Glutamatergic neuron (in vitro differentiated cells): ENCODE results near the gene CTBP2. TPM values are rescaled to one million over a fixed set of nuclear protein-coding genes. Genes with fewer than 3 reads are reported as not detected.

Experiments used
- DNase-seq: peaks from one replicate; pipeline ENCODE4 v3.0.0; 2022
- H3K27ac Mint-ChIP-seq: one replicate; pipeline ENCODE4 v1.8.0; 2020; ENCODE audit warnings: mild to moderate bottlenecking, mixed read lengths, inconsistent platforms; ENCODE audit not compliant: unreplicated experiment
- H3K27me3 Mint-ChIP-seq: one replicate; pipeline ENCODE4 v1.8.0; 2020; ENCODE audit warnings: mild to moderate bottlenecking, moderate library complexity, mixed read lengths, inconsistent platforms; ENCODE audit not compliant: unreplicated experiment
- H3K36me3 Mint-ChIP-seq: one replicate; pipeline ENCODE4 v1.8.0; 2020; ENCODE audit warnings: mild to moderate bottlenecking, mixed read lengths, inconsistent platforms; ENCODE audit not compliant: unreplicated experiment
- H3K4me1 Mint-ChIP-seq: one replicate; pipeline ENCODE4 v1.8.0; 2020; ENCODE audit warnings: mild to moderate bottlenecking, low read depth, mixed read lengths, inconsistent platforms; ENCODE audit not compliant: unreplicated experiment
- H3K4me3 Mint-ChIP-seq: one replicate; pipeline ENCODE4 v1.8.0; 2020; ENCODE audit warnings: mild to moderate bottlenecking, mixed read lengths, inconsistent platforms; ENCODE audit not compliant: unreplicated experiment
- H3K9me3 Mint-ChIP-seq: one replicate; pipeline ENCODE4 v1.8.0; 2020; ENCODE audit warnings: mild to moderate bottlenecking, moderate library complexity, mixed read lengths, inconsistent platforms; ENCODE audit not compliant: unreplicated experiment
- CTCF ChIP-seq: fragments of 200-600 bp; sonication (generic); IDR thresholded peaks from one replicate; pipeline ENCODE4 v1.5.0; 2021; ENCODE audit not compliant: partially characterized antibody, unreplicated experiment
- total RNA-seq: library from RNA; stranded (reverse); fragmentation: NEBNext Ultra II Directional; extraction: Animal tissue kit (Norgen Biotek cat#: 25700); gene quantifications from one replicate; pipeline ENCODE4 v1.2.1, GENCODE V29; 2021; ENCODE audit not compliant: unreplicated experiment

The CTBP2 gene
- total RNA-seq, 1 donor from 2014 or later: 174 TPM

GRCh38 chr10:124953421-124953820 lies 206.9 kb downstream of the CTBP2 start:
- no peak for DNase-seq
- TF ChIP-seq CTCF: no peak
- H3K9me3 Mint-ChIP-seq: no peaks in the 10 kb centered on the region
- H3K27ac Mint-ChIP-seq: no peak overlapping the region
- no peak overlapping the region for H3K4me3 Mint-ChIP-seq
- no peaks in the 10 kb centered on the region for H3K36me3 Mint-ChIP-seq
- H3K27me3 Mint-ChIP-seq: no peaks in the 10 kb centered on the region
- H3K4me1 Mint-ChIP-seq: peaks cover 3% of the 10 kb centered on the region

DNA sequence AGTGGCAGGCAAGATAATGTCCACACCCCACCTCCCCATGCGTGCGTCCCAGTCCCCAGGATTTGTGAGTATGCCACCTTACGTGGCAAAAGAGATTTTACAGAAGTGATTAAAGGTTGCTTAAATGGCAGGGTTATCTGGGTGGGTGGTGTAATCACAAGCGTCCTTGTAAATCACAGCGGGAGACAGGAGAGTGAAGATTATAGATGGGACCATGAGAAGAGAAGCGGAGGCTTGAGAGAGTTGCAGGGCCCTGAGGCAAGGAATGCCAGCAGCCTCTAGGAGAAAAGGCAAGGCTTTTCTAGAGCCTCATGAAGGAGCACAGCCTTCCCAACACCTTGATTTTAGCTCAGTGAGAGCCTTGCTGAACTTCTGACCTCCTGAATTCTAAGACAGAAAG lies 208.2 kb downstream of the CTBP2 start:
- no peak overlapping the region for H3K27ac Mint-ChIP-seq
- H3K9me3 Mint-ChIP-seq: no peaks in the 10 kb centered on the region

GRCh38 chr10:124949543-124949942 lies 210.8 kb downstream of the CTBP2 start:
- no peaks in the 10 kb centered on the region for H3K27me3 Mint-ChIP-seq
- peaks cover 6% of the 10 kb centered on the region for H3K4me1 Mint-ChIP-seq
- no peak for DNase-seq
- no peaks in the 10 kb centered on the region for H3K36me3 Mint-ChIP-seq
- no peak overlapping the region for H3K4me3 Mint-ChIP-seq
- H3K27ac Mint-ChIP-seq: no peak overlapping the region
- H3K9me3 Mint-ChIP-seq: peaks cover 1% of the 10 kb centered on the region
- no peak for TF ChIP-seq CTCF

More for the DNA sequence above, 208.2 kb downstream of the CTBP2 start:
- Mint-ChIP-seq H3K4me1 (peaks cover 2% of the 10 kb centered on the region), H3K36me3 (no peaks in the 10 kb centered on the region), H3K4me3 (no peak overlapping the region), H3K27me3 (no peaks in the 10 kb centered on the region)
- no peak for DNase-seq
- TF ChIP-seq CTCF: no peak

DNA sequence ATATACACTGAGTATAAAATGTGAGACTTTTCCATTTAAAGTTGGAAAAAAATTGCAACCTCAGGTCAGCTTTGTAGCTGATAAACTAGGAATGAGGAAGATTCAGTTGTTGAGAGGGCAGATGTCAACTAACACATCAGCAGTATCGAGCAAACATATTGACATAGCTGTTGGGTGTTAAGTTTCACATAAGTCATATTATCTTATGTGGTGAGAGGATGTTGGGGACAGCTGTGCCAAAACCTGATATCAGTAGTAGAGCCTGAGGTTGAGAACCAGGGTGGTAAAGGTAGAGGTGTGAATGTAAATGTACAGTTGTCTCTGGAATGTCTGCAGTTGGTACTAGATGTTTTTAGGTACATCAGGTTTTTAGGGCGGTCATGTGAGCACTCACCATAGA lies 213.4 kb downstream of the CTBP2 start:
- no peaks in the 10 kb centered on the region for H3K36me3 Mint-ChIP-seq
- peaks cover 1% of the 10 kb centered on the region for H3K9me3 Mint-ChIP-seq
- H3K4me1 Mint-ChIP-seq: peaks cover 19% of the 10 kb centered on the region
- H3K4me3 Mint-ChIP-seq: no peak overlapping the region
- TF ChIP-seq CTCF: no peak
- H3K27ac Mint-ChIP-seq: peak overlapping the region; percentile 44
- DNase-seq: no peak
- H3K27me3 Mint-ChIP-seq: no peaks in the 10 kb centered on the region

GRCh38 chr10:124944982-124945381 lies 215.4 kb downstream of the CTBP2 start:
- Mint-ChIP-seq H3K27ac (no peak overlapping the region), H3K9me3 (peaks cover 1% of the 10 kb centered on the region), H3K4me3 (no peak overlapping the region), H3K4me1 (peaks cover 19% of the 10 kb centered on the region), H3K36me3 (no peaks in the 10 kb centered on the region), H3K27me3 (no peaks in the 10 kb centered on the region)
- no peak for TF ChIP-seq CTCF
- no peak for DNase-seq
